WERI-Rb-1 (cell line): Measurements from ENCODE around the gene HOXB4.

Source experiments
- DNase-seq: peaks from one replicate; pipeline ENCODE4 v3.0.0-alpha.2; 2020
- H3K27ac ChIP-seq: fragments of 250-450 bp; sonication (Bioruptor Pico); 2 replicates; pipeline ENCODE4 v1.5.1; 2020; ENCODE audit warnings: mild to moderate bottlenecking, moderate library complexity
- H3K27me3 ChIP-seq: fragments of 250-450 bp; sonication (Bioruptor Pico); 2 replicates; pipeline ENCODE4 v1.5.1; 2021; ENCODE audit warnings: mild to moderate bottlenecking, low read depth, moderate library complexity; ENCODE audit not compliant: insufficient read depth, severe bottlenecking
- H3K36me3 ChIP-seq: fragments of 250-450 bp; sonication (Bioruptor Pico); 2 replicates; pipeline ENCODE4 v1.5.1; 2020; ENCODE audit warnings: mild to moderate bottlenecking, moderate library complexity
- H3K4me3 ChIP-seq: 2 replicates; pipeline ENCODE4 v1.5.1; 2011; ENCODE audit warnings: low read depth, mild to moderate bottlenecking, control low read depth, low read length
- H3K9me3 ChIP-seq: fragments of 250-450 bp; sonication (Bioruptor Pico); 2 replicates; pipeline ENCODE4 v1.5.1; 2021; ENCODE audit warnings: mild to moderate bottlenecking, moderate library complexity; ENCODE audit not compliant: severe bottlenecking
- TF ChIP-seq, protein P1 (sequence below): IDR thresholded peaks from 2 replicates; pipeline ENCODE4 v1.5.1; 2011; ENCODE audit warnings: low read depth, mild to moderate bottlenecking, control low read depth, inconsistent platforms, low read length

Gene HOXB4

DNA sequence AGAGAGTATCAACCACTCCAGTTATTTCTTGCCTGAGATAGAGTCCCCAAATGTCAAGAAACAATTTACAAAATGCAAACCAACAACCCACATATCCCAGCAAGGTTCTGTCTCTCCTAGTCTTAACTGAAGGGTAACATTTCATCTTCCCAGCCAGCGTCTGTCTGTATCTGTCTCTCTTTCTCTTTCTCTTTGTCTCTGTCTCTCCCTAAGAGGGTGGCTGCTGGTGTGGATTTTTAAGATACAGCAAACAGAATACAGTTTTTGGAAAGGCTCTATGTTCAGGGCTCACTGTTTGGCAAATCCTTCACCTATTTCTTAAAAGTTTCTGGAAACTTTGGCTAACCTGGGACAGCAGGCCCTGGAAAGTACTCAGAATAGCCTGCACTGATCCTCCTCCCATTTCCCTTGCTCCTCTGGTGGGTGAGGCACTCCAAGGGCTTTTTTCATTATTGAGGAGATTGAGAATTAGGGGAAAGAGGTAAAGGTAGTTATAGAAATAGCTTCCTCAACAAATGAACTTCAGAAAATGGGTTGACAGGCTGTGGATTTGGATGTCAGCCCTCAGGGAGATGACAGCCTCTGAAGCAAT is 6.2 kb downstream of the HOXB4 start:
- Histone ChIP-seq H3K36me3 (no peaks in the 10 kb centered on the region), H3K27ac (no peak overlapping the region), H3K9me3 (no peaks in the 10 kb centered on the region), H3K27me3 (peaks cover 99% of the 10 kb centered on the region), H3K4me3 (no peak overlapping the region)
- TF ChIP-seq, protein P1, sequence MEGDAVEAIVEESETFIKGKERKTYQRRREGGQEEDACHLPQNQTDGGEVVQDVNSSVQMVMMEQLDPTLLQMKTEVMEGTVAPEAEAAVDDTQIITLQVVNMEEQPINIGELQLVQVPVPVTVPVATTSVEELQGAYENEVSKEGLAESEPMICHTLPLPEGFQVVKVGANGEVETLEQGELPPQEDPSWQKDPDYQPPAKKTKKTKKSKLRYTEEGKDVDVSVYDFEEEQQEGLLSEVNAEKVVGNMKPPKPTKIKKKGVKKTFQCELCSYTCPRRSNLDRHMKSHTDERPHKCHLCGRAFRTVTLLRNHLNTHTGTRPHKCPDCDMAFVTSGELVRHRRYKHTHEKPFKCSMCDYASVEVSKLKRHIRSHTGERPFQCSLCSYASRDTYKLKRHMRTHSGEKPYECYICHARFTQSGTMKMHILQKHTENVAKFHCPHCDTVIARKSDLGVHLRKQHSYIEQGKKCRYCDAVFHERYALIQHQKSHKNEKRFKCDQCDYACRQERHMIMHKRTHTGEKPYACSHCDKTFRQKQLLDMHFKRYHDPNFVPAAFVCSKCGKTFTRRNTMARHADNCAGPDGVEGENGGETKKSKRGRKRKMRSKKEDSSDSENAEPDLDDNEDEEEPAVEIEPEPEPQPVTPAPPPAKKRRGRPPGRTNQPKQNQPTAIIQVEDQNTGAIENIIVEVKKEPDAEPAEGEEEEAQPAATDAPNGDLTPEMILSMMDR, result no peak
- no peak for DNase-seq

DNA sequence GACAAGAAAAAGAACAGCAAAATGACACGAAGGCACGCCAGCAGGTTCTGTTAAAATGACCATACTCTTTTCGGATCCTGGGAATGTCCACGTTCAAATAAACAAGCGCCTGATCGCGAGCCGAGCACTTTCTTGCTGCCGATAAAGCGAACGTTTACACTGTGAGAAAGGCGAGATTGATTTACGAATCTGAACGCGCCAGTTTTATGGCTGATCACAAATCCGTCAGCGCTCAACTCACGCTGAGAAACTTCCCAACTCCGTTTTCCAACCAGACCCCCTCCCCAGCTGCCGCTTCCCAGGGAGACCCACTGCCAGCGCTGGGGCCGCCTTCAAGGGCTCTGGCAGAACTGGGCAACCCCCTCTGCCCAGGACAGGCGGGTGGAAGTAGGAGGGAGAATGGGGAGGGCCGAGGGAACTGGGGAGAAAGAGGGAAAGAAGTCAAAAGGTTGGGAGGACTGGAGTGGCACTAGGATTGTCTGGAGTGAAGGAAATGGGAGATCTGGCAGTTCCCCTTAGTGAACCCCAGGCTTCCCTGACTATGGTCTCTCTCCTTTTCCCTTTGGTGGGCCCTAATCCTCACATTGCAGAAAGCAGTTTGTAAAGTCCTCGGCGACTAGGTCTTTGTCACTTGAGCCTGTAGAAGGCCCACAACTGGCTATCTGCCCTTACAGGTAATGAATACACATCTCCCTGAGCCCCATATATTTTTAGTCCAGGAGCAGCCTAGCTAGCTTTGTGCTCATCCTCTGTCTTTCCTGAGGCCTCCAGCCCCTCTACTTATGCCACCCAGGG is 6.9 kb downstream of the HOXB4 start:
- Histone ChIP-seq H3K36me3 (no peaks in the 10 kb centered on the region), H3K4me3 (no peak overlapping the region), H3K9me3 (no peaks in the 10 kb centered on the region), H3K27ac (no peak overlapping the region), H3K27me3 (peaks cover 100% of the 10 kb centered on the region)
- no peak for DNase-seq
- TF ChIP-seq, protein P1, result no peak

DNA sequence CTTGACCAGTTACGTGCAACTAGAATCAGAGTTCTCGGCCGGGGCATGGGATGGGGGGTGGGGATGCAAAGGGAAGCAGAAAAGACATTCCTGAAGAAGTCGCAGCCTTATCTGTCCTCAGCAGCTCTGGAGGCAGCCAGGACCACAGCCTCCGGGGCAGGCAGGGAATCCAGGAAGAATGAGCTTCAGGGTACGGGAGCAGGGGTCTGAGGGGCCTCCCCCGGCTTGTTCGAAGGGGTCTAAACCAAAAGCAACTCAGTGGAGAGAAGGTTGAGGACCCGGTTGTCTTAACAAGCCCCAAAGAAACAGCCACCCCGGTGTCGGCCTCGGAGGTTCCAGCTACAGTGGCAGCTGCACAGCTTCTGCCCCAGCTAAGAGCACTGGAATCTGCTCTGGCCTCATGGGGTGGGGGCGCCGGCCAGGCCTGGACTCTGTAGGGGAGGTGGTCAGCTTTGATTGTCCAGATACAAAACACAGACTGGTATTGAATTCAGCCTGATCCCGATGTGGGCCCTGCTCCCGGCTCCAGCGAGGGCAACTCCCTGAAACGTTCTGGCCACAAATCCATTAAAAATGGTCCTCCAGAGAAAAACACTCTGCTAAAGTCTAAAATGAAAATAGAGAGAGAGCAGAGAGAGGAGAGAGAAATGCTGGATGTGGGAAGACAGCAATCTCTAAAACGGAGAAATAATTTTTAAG is 7.7 kb downstream of the HOXB4 start:
- H3K9me3 ChIP-seq, result no peaks in the 10 kb centered on the region
- no peak overlapping the region for H3K27ac ChIP-seq
- peaks cover 100% of the 10 kb centered on the region for H3K27me3 ChIP-seq
- TF ChIP-seq, protein P1, result no peak
- no peak for DNase-seq
- H3K36me3 ChIP-seq, result no peaks in the 10 kb centered on the region
- no peak overlapping the region for H3K4me3 ChIP-seq

DNA sequence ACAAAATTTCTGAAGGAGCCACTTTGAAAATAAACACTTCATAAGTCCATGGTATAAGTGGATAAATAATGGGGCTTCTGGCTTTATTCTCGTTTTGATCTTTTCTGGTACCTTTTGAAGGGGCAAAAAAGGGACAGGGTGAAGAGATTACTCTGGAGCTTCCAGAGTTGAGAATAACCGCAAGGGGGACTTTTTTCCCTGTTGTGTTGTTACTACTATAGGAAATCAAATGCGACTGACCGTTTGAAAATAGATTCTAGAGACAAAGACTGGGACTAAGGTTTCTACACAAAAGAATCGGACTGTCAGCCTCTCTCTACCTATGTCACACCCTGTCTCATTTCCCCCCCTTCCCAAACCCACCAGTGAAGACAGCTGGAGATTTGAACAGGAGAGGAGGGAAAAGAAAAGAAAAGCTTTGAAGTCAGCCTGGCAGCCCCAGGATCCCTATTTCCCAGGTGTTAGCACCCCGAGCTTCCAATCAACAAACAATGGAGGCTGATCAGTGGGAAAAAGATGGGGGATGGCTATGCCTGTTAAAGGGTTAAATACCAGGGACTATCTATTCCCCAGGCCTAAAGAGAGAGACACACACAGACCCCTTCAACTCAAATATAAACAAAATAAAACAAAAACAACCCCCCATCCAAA is 8.4 kb downstream of the HOXB4 start:
- H3K36me3 ChIP-seq, result no peaks in the 10 kb centered on the region
- H3K27ac ChIP-seq, result no peak overlapping the region
- no peak for DNase-seq
- no peaks in the 10 kb centered on the region for H3K9me3 ChIP-seq
- TF ChIP-seq, protein P1, result no peak
- H3K4me3 ChIP-seq, result no peak overlapping the region
- peaks cover 100% of the 10 kb centered on the region for H3K27me3 ChIP-seq

DNA sequence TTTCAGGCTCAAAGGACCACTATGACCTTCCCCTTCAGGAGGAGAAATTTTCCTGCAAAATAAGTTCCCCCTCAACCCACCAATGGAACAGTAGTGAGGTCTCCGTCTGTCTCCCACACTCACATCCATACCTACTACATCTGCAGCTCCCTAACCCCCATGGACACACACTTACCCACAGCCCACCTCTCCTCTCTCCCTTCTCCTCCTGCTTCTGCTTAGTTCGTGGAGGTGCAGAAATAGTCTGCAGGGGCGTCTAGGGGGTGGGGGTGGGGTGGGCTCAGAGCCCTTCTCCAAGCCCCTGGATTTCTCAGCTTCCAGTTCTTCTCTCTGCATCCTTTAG is 8.9 kb downstream of the HOXB4 start:
- Histone ChIP-seq H3K27ac (no peak overlapping the region), H3K4me3 (no peak overlapping the region), H3K36me3 (no peaks in the 10 kb centered on the region), H3K27me3 (peaks cover 99% of the 10 kb centered on the region), H3K9me3 (peaks cover 2% of the 10 kb centered on the region)
- TF ChIP-seq, protein P1, result no peak
- DNase-seq, result no peak
